ENCODE data around the gene PLA2G2C. TPM values are rescaled to one million over a fixed set of nuclear protein-coding genes. Genes with fewer than 3 reads are reported as not detected.
A peak's percentile ranks its signal among the peaks of the same experiment; 100 is the strongest.

PLA2G2C gene
- total RNA-seq, 4 donors from 2014 or later, result not detected

DNA sequence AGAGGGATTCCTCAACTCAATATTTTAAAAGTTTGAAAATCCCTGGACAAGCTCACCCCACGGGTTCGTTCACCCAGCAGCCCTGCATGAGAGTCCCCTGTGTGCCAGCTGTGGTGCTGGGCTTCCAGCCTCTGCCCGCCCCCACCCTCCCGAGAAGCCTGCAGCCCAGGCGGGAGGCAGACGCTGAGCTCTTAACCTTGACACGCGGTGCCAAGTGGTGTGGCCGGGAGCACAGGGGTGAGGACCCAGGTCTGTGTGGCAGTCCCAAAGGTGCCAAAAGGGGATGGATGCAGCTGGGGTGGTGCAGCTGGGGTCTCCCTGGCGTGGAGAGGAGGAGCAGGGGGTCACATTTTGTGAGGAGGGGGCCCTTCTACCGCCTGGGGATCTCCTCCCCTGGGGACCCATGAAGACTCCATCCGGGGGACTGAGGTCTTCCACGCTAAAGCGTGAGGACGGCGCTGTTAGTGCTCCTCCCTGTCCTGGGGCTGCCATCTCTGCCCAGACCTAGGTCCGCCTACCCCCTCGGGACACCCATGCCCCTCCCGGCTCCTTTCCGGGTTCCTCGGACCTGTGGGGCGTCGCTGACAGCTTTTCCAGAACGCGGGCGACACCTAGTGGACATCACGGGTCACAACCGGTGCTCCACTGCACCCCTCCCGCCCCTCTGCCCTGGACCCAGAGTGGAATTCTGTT, 34.3 kb downstream of the PLA2G2C start:
- WGBS, 2 donors, result 5 to 7% methylated on average over 17 to 18 of the region's 29 CpGs
- H3K4me1 ChIP-seq, result peaks cover 0 to 25% (median 10%) of the 10 kb centered on the region in 4 donors
- peak overlapping the region in 2 of 4 donors; percentile 36 to 46 for H3K4me3 ChIP-seq
- H3K27ac ChIP-seq, result peak overlapping the region in 1 of 4 donors; percentile 52
- peak; percentile 54 to 75 for DNase-seq (ENCODE audit: low spot score in 2 of 2)
- H3K9me3 ChIP-seq, result no peaks in the 10 kb centered on the region
- H3K36me3 ChIP-seq, result no peaks in the 10 kb centered on the region
- no peaks in the 10 kb centered on the region for H3K27me3 ChIP-seq
- no peak for TF ChIP-seq POLR2A (IDR thresholded peaks at IDR 0.05)
- TF ChIP-seq, protein P1, sequence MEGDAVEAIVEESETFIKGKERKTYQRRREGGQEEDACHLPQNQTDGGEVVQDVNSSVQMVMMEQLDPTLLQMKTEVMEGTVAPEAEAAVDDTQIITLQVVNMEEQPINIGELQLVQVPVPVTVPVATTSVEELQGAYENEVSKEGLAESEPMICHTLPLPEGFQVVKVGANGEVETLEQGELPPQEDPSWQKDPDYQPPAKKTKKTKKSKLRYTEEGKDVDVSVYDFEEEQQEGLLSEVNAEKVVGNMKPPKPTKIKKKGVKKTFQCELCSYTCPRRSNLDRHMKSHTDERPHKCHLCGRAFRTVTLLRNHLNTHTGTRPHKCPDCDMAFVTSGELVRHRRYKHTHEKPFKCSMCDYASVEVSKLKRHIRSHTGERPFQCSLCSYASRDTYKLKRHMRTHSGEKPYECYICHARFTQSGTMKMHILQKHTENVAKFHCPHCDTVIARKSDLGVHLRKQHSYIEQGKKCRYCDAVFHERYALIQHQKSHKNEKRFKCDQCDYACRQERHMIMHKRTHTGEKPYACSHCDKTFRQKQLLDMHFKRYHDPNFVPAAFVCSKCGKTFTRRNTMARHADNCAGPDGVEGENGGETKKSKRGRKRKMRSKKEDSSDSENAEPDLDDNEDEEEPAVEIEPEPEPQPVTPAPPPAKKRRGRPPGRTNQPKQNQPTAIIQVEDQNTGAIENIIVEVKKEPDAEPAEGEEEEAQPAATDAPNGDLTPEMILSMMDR (IDR thresholded peaks at IDR 0.05), result peak; percentile 89 to 96 (median 94)

DNA sequence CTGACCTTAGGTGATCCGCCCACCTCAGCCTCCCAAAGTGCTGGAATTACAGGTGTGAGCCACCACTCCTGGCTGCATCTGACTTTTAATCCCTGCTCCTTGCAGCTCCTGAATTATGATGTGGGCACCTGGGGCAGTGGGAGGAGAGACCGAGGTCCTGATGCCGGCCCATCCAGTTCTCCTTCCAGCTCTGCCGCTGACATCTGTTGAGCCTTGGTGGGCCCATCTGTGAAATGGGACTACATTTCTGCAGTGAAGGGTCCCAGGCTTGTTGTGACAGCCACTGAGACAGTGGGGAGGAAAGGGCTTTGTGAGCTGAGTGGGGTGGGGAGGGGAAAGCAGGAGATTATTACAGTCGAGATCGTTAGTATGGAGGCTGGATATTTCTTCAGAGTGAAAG, 35.3 kb downstream of the PLA2G2C start:
- no peak for DNase-seq (ENCODE audit: low spot score in 2 of 2)
- Histone ChIP-seq H3K36me3 (no peaks in the 10 kb centered on the region), H3K27ac (no peak overlapping the region), H3K9me3 (no peaks in the 10 kb centered on the region), H3K27me3 (no peaks in the 10 kb centered on the region), H3K4me1 (peaks cover 0 to 25% (median 10%) of the 10 kb centered on the region in 4 donors), H3K4me3 (no peak overlapping the region)
- TF ChIP-seq, protein P1 (IDR thresholded peaks at IDR 0.05), result no peak
- no peak for TF ChIP-seq POLR2A (IDR thresholded peaks at IDR 0.05)
- TF ChIP-seq EP300 (IDR thresholded peaks at IDR 0.05), result no peak
- WGBS, 2 donors, result 82 to 91% methylated on average over 6 of the region's 6 CpGs

DNA sequence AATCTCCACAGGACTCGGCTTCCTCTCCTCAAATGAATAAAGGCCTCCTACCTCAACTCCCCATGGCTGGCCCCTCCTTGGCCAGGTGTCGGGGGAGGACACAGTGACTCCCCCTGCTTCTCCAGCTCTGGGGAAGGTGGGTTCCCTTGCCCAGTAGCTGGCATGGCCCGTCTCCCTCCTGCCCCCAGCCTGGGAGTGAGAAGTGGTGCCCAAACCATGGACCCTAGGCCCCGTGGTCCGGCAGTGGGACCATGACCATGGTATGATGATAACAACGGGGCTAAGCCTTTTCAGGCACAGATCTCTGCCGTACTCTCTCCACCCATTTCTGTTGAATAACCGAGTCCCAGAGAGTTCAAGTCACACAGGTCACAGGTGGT, 36.0 kb downstream of the PLA2G2C start:
- Histone ChIP-seq H3K9me3 (no peaks in the 10 kb centered on the region), H3K27ac (no peak overlapping the region), H3K36me3 (no peaks in the 10 kb centered on the region), H3K4me1 (peaks cover 0 to 25% (median 10%) of the 10 kb centered on the region in 4 donors), H3K4me3 (no peak overlapping the region), H3K27me3 (no peaks in the 10 kb centered on the region)
- no peak for TF ChIP-seq POLR2A (IDR thresholded peaks at IDR 0.05)
- TF ChIP-seq, protein P1 (IDR thresholded peaks at IDR 0.05), result no peak
- TF ChIP-seq EP300 (IDR thresholded peaks at IDR 0.05), result no peak
- DNase-seq (ENCODE audit: low spot score in 2 of 2), result no peak
- WGBS, 2 donors, result 83 to 86% methylated on average over 8 of the region's 8 CpGs

DNA sequence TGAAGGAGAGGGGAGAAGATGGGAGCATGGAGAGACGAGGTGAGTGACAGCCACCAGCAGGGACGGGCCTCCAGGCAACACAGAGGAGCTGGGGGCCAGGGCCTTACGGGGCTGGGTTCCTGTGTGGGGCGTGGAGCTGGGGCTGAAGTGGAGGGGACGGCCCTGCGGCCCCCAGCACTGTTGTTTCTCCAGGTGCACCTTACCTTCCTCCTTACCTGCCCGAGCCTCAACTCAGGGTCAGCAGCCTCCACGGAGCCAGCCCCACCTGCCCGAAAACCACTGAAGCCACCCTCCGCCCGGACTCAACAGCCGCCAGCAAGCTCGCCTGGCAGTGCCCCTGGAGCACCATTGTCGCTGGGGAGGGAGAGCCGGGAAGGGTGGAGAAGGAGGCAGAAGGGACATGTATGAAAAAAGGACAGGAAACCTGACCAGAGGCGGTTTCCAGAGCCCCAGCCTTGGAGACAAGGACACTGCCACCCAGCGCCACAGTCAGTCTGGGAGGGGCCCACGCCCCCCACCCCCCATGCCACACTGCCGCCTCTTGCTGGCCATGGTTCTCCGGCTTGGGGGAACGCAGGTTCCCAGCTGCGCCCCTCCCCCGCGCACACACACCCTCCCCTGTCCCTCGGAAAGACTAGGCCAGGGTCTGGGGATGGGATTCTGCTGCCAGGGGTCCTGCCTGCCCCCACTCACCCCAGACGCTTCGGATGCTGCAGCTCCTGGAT, 36.6 kb downstream of the PLA2G2C start:
- Histone ChIP-seq H3K27ac (no peak overlapping the region), H3K4me3 (no peak overlapping the region), H3K36me3 (no peaks in the 10 kb centered on the region), H3K9me3 (no peaks in the 10 kb centered on the region), H3K4me1 (peaks cover 0 to 23% (median 10%) of the 10 kb centered on the region in 4 donors), H3K27me3 (no peaks in the 10 kb centered on the region)
- DNase-seq (ENCODE audit: low spot score in 2 of 2), result no peak
- no peak for TF ChIP-seq EP300 (IDR thresholded peaks at IDR 0.05)
- WGBS, 2 donors, result 81 to 82% methylated on average over 20 to 26 of the region's 27 CpGs

DNA sequence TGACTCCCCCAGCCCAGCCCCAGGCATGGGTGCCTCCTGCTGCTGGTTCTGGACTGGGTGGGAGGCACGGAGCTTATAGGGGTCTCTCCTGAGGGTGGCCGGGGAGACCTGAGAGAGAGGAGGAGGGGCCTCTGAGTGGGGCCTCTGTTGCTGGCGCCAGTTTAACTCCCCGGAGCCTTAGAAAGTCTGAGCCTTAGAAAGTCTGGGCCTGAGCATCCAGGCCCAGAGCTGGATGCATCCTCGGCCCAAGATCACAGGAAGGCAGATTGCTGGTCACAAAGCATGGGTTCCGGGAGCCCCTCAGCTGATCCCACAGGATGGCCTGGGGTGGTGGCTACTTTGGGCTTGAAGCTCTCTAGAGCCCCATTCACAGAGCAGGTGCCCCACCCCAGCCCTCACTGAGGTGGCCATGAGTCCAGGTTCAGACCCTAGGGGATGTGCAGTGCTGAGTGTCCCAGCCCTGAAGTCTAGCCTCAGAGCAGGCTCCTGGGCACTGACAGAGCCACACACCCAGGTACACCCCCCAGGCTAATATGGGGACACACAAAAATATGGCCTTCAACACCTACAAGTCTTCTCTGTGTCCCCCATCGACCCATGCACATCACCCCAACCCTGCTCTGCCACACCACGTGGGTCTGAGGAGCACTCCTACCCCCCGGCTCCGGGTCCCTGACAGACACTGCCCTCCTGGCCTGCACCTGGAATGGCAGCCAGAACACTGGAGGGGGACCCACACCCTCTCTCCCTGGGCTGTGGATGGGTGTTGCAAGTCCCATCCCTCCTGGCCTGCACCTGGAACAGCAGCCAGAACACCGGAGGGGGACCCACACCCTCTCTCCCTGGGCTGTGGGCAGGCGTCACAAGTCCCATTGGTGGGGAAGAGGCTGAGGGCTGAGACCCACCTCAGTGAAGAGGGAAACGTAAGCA, 37.5 kb downstream of the PLA2G2C start:
- H3K36me3 ChIP-seq, result no peaks in the 10 kb centered on the region
- no peak overlapping the region for H3K4me3 ChIP-seq
- no peak for DNase-seq (ENCODE audit: low spot score in 2 of 2)
- H3K27me3 ChIP-seq, result no peaks in the 10 kb centered on the region
- H3K27ac ChIP-seq, result no peak overlapping the region
- H3K4me1 ChIP-seq, result peaks cover 0 to 15% (median 10%) of the 10 kb centered on the region in 4 donors
- WGBS, 2 donors, result 79 to 86% methylated on average over 12 to 13 of the region's 13 CpGs
- H3K9me3 ChIP-seq, result no peaks in the 10 kb centered on the region
- TF ChIP-seq POLR2A (IDR thresholded peaks at IDR 0.05) (no peak), EP300 (IDR thresholded peaks at IDR 0.05) (no peak)
- TF ChIP-seq, protein P1 (IDR thresholded peaks at IDR 0.05), result no peak
